Spleen (tissue), 7 donors: Measurements from ENCODE around the gene SCAMP3.

Experiments used
- POLR2AphosphoS5 ChIP-seq, 3 donors: sonication (generic); formaldehyde crosslinking; IDR thresholded peaks; one replicate each; pipeline ENCODE4 v1.5.1; 2017; ENCODE audit warnings: antibody characterized with exemption in 3 of 3
- TF ChIP-seq, protein P1 (sequence below), 11 experiments: fragments of 200-600 bp in 7 of 11; fragments of 450-650 bp in 4 of 11; sonication (generic) in 4 of 11; IDR thresholded peaks in 8 of 11; conservative IDR thresholded peaks in 3 of 11; 1 replicate in 7 of 11; 2 replicates in 4 of 11; pipeline versions ENCODE4 v1.4.0 to v1.8.0; 2016 to 2021; ENCODE audit warnings: antibody characterized with exemption in 11 of 11, inconsistent platforms in 4 of 11, mild to moderate bottlenecking in 1 of 11
- donor health status: DM: no; HTN: no; CAD: no; lungs with moderate emphysema.
- donor health status: DM: no; HTN: no; CAD: no.
- donor health status: DM: no; HTN: no; CAD: no.

DNA sequence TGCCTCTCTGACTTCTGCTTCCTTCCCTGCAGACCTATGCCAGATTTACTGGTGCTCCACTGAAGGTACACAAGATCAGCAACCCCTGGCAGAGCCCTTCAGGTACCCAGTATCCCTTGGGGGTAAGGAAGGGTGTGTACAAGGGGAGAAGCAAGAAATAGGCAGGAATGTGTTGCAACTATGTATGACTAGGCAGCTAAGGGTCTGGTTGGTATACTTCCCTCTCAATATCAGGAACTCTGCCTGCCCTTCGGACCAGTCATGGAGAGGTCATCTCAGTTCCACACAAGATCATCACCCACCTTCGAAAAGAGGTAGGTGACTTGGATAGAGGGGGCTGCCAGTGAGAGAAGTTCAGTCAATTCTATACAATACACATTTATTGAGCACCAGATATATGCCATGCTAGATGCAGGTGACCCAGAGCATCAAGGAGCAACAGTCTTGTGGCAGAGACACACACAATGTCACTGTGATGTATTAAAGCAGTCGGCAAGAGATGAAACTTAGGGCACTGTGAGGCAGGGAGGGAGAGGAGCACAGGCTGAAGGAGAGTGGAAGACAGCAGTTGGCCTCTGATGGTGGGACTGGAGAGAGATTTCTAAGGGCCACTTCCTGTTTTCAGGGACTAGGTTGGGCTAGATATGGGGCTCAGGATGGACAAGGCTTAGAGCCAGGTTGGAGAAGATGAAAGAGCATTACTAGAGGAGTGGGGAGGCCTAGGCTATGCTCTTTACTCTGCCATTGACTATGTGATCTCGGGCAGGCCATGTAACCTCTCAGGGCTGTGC is 51.7 kb downstream of the SCAMP3 start:
- TF ChIP-seq, protein P1, sequence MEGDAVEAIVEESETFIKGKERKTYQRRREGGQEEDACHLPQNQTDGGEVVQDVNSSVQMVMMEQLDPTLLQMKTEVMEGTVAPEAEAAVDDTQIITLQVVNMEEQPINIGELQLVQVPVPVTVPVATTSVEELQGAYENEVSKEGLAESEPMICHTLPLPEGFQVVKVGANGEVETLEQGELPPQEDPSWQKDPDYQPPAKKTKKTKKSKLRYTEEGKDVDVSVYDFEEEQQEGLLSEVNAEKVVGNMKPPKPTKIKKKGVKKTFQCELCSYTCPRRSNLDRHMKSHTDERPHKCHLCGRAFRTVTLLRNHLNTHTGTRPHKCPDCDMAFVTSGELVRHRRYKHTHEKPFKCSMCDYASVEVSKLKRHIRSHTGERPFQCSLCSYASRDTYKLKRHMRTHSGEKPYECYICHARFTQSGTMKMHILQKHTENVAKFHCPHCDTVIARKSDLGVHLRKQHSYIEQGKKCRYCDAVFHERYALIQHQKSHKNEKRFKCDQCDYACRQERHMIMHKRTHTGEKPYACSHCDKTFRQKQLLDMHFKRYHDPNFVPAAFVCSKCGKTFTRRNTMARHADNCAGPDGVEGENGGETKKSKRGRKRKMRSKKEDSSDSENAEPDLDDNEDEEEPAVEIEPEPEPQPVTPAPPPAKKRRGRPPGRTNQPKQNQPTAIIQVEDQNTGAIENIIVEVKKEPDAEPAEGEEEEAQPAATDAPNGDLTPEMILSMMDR (IDR thresholded peaks at IDR 0.05 in 8 of 11, conservative IDR thresholded peaks at IDR 0.05 in 3 of 11), result no peak
- peak in 1 of 3 donors; percentile 57 for TF ChIP-seq POLR2AphosphoS5 (IDR thresholded peaks at IDR 0.05)
